NOMO-1 treated with DMSO at 0.1 percent for 48 hours (cell line): Measurements from ENCODE around the gene HSP90AA1.
A peak's percentile ranks its signal among the peaks of the same experiment; 100 is the strongest.
"Not testable (repeated sequence)": the region's sequence is repeated elsewhere in the genome, so short reads cannot be mapped to it uniquely, and the experiment has no call there.

Source experiments
- DNase-seq: peaks from one replicate; lab custom pipeline; 2025; ENCODE audit not compliant: unreplicated experiment; lab: John Stamatoyannopoulos, UW

The HSP90AA1 gene

GRCh38 chr14:102086972-102087761, at the start of gene HSP90AA1:
TSS of gene HSP90AA1 (minus strand) at chr14:102087044. CDS start at chr14:102086378, 666 bp downstream.
- peak; percentile 90 for DNase-seq

DNA sequence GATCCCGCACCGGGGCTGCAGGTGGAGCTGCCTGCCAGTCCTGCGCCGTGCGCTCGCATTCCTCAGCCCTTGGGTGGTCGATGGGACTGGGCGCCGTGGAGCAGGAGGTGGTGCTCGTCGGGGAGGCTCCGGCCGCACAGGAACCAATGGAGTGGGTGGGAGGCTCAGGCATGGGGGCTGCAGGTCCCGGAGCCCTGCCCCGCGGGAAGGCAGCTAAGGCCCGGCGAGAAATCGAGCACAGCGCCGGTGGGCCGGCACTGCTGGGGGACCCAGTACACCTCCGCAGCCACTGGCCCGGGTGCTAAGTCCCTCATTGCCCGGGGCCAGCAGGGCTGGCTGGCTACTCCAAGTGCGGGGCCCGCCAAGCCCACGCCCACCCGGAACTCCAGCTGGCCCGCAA, 48.6 kb upstream of the HSP90AA1 start:
- not testable (repeated sequence) for DNase-seq

GRCh38 chr14:102134719-102135118, 47.9 kb upstream of the HSP90AA1 start:
- not testable (repeated sequence) for DNase-seq

DNA sequence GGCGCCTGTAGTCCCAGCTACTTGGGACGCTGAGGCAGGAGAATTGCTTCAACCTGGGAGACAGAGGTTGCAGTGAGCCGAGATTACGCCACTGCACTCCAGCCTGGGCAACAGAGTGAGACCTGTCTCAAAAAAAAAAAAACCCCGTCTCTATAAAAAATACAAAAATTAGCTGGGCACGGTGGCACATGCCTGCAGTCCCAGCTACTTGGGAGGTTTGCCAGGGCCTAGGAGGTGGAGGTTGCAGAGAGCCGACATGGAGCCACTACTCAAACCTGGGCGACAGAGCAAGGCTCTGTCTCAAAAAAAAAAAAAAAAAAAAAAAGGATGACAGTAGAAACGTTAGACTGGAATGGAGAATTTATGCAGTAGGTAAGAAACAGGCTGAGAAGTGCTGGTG, 47.2 kb upstream of the HSP90AA1 start:
- not testable (repeated sequence) for DNase-seq

GRCh38 chr14:102131741-102132140, 44.9 kb upstream of the HSP90AA1 start:
- no peak for DNase-seq

GRCh38 chr14:102126807-102127455, 40.1 kb upstream of the HSP90AA1 start:
- no peak for DNase-seq

DNA sequence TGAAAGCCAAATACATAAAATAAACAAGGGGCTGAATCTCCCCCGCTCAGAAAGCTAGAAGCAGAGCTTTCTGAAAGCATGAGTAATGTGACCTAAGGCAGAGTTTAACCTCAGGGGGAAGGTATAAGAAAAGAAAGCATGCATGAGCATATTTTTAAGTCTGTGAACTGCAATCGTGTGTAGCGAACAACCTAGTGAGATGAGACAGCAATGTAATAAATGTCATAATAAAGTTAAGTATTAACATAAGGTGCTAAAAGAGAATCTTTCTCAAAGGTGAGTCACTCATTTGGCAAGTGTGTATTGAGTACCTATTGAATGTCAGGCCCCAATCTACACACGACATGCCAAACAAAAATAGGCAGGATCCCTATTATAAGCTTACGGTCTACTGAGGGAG, 38.7 kb upstream of the HSP90AA1 start:
- DNase-seq: no peak

GRCh38 chr14:102124419-102124818, 37.6 kb upstream of the HSP90AA1 start:
- DNase-seq: no peak

- no peak for DNase-seq
Observed at GRCh38 chr14:102121567-102121966, 34.7 kb upstream of the HSP90AA1 start.

- DNase-seq: no peak
Observed at GRCh38 chr14:102120888-102121287, 34.0 kb upstream of the HSP90AA1 start.

DNA sequence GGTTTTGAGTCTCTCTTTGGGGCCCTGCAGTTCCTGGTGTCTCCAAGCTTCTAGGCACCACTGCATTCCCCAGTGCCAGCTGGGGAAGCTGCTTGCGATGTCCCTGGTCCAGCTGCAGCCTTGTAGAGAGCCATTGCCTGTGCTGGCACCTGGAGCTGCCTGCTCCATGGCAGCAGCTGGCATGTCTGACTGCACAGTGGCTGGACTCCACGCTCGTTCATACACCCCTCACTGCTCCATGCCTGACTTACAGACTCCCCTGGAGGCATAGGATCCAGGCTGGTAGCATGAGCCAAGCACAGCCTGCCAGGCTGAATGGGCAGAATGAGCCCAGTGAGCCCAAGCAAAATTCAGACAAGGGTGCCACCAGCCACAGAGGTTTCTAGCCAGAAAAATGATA, 31.0 kb upstream of the HSP90AA1 start:
- DNase-seq: no peak

GRCh38 chr14:102116361-102117180, 29.7 kb upstream of the HSP90AA1 start:
- no peak for DNase-seq

GRCh38 chr14:102111101-102111500, 24.3 kb upstream of the HSP90AA1 start:
- DNase-seq: no peak

- DNase-seq: not testable (repeated sequence)
Observed at GRCh38 chr14:102109332-102109731, 22.5 kb upstream of the HSP90AA1 start.

DNA sequence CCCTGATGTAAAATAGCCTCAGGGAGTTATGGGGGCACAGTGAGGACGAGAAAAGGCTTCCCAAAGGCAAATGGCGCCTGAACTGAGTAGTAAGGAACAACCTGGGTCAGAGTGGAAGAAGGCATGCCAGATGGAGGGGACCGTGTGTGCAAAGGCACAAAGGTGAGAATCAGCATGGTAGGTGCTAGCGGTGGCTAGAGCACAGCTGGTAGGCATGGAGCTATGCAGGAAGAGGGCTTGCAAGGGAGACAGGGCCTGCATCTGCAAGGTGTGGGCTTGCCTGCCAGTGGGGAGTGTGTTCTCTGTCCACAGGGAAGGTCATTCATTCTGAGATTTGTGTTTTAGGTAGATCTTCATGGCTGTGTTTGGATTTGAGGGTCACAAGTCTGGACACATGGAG, 18.5 kb upstream of the HSP90AA1 start:
- no peak for DNase-seq

GRCh38 chr14:102103062-102103695, 16.3 kb upstream of the HSP90AA1 start:
- DNase-seq: peak; percentile 40

- no peak for DNase-seq
Observed at GRCh38 chr14:102097441-102098135, 10.7 kb upstream of the HSP90AA1 start.

DNA sequence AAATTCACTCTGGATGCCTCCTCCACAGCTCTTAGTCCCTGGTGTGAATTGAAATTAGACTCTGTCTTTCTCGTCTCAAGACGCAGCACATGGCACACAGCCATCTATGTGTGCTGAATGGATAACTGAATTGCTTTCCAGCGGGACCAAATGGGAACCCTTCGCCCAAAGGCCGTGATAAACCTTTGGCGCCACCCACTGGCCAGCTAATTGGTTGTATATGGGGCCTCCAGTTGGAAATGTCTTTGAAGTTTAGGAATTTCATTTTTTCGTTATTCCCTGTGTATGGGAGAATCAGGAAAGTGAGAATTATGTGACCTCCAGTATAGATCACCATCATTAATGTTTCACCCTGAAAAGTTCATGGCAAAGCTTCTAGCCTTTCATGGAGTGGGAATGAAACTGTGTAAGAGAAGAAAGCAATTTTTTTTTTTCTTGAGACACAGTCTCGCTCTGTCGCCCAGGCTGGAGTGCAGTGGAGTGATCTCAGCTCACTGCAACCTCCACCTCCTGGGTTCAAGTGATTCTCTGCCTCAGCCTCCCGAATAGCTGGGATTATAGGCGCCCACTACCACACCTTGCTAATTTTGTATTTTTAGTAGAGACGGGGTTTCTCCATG, 9.8 kb upstream of the HSP90AA1 start:
- DNase-seq: peak; percentile 18

- no peak for DNase-seq
Observed at GRCh38 chr14:102095871-102096568, 9.2 kb upstream of the HSP90AA1 start.
